ENCODE results near the gene WNT6.

WNT6 gene

DNA sequence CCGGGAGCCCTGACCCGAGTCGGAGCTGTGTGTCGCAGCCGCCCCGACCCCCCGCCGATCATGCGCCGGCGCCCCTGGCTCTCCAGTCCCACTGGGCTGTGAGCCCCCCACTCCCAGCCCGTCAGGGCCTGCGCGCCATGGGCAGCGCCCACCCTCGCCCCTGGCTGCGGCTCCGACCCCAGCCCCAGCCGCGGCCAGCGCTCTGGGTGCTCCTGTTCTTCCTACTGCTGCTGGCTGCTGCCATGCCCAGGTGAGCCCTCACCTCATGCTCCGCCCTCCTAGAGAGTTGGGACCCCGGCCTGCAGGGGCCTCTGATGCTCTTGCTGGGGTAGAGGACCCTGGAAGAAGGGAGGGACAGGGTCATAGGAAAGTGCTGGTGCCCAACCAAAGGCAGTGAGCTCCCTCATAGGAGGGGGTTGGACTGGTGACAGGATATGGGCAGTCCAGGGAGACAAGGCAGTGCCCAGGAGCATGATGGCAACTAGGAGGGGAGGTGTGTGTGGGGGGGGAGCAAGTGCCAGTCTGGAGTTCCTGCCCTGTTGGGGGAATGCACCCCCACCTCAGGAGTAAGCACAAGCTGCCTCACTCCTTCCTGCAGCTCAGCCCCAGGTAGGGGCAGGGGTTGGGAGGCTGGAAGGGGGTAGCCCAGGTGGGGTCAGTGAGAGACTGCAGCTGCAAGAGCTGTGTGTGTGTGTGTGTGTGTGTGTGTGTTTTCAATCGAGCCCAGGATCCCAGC, 21.4 kb downstream of the WNT6 start:
- DNase-seq (ENCODE audit: low read depth), result no peak
- TF ChIP-seq CTCF (conservative IDR thresholded peaks at IDR 0.05; ENCODE audit: low read depth, low read length), result no peak
- no peak overlapping the region for H3K4me3 ChIP-seq (ENCODE audit: low read depth, low read length)

DNA sequence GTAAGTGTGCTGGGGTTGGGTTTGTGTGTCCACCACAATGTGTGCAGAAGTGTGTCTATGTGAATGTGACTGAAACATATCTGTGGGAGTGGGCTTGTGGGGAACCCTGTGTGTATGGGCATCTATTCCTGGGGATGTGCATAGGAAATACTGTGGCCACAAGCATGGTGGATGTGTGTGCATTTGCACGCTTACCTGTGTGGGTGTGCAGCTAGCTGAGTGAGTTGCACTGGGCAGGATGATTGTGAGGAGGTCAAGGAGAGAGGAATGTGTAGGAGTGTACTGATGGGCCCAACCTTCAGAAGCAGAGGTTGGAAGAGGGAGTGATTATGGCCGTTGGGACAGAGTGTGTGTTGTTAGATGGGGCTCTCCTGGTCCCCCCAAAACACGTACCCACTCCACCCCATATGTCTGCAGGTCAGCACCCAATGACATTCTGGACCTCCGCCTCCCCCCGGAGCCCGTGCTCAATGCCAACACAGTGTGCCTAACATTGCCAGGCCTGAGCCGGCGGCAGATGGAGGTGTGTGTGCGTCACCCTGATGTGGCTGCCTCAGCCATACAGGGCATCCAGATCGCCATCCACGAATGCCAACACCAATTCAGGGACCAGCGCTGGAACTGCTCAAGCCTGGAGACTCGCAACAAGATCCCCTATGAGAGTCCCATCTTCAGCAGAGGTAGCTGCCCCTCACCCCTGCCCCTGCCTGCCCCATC, 22.3 kb downstream of the WNT6 start:
- no peak overlapping the region for H3K4me3 ChIP-seq (ENCODE audit: low read depth, low read length)
- no peak for DNase-seq (ENCODE audit: low read depth)
- TF ChIP-seq CTCF (conservative IDR thresholded peaks at IDR 0.05; ENCODE audit: low read depth, low read length), result no peak

DNA sequence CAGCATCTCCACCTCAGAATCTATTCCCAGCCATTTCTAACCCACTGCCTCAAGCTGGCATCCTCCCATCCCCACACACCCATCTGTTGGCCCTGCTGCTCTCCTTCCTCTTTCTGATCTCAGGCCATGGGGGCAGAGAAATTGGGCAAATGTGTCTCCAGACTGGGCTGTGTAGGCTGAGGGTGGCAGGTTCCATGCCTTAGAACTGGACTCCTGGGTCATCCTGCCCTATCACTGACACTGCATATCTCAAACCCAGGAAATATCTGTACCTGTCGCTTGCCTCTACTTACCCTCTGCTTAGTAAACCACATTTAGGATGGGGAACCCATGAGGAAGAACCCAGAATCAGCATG, 22.8 kb downstream of the WNT6 start:
- no peak for TF ChIP-seq CTCF (conservative IDR thresholded peaks at IDR 0.05; ENCODE audit: low read depth, low read length)
- DNase-seq (ENCODE audit: low read depth), result no peak
- no peak overlapping the region for H3K4me3 ChIP-seq (ENCODE audit: low read depth, low read length)

DNA sequence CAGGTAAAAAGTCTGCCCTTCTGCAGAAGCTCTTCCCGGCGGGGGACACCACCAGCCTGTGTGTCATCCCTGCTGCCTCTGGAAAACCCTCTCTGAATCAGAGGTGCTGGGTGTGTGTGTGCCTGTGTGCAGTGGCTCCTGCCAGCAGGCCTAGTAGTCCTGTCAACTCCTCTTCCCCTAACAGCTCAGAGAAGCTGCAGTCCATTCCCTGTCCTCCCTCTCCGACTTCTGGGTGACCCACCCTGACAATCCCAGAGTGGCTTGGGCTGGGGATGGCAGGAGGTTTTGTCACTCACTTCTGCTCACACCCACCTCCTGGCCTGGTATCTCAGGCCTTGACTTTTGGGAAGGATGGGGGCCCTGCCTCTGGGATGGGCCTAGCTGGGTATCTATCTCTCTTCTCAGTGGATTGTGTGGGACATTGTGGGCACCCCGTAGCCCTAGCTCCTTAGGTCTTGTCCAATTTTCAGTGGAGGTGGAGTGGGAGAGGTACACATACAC, 23.3 kb downstream of the WNT6 start:
- no peak for DNase-seq (ENCODE audit: low read depth)
- no peak for TF ChIP-seq CTCF (conservative IDR thresholded peaks at IDR 0.05; ENCODE audit: low read depth, low read length)
- no peak overlapping the region for H3K4me3 ChIP-seq (ENCODE audit: low read depth, low read length)

DNA sequence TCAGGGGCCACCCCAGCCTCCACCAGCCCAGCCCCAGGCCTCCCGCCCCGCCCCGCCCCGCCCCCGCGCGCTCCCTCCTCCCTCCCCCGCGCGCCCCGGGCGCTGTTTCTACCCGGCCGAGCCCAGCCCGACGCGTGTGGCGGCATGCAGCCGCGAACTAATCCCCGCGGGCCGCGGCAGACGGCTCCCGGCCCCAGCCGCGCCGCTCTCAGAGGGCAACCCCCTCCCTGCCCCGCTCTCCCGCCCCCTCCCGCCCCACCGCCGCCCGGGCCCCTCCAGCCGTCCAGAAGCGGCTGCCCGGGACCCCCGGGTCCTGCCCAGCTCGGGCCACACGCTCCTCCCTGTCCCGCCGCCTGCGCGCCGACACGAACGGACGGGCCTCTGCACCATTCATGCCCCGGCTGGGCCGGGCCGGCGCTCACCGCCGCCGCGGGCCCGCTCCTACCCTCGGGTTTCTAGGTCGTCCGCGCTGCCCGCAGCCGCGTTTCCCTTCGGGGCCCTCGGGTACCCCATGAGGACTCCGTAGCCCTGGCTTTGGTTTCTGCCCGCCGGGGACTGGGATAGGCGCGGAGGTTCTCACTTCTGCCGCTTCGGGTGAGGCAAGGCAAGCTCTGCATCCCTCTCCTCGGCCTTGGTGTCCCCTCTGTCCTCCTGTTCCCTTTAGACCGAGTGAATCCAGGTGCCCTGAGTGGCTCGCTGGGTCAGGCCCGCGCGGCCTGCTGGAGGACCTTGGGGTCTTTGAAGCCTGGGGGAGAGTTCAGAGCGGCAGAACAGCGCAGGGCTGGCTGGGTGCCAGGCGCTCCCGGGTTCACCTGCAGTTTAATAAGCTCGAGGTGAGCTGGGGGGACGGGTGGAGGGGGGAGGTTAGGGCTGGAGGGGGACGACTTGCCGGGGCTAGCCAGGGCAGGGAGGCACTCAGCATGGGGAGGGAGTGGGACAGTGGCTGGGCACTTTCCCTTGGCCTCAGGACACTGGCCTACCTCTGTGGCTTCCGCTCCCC, 24.2 kb downstream of the WNT6 start:
- H3K4me3 ChIP-seq (ENCODE audit: low read depth, low read length), result no peak overlapping the region
- DNase-seq (ENCODE audit: low read depth), result no peak
- no peak for TF ChIP-seq CTCF (conservative IDR thresholded peaks at IDR 0.05; ENCODE audit: low read depth, low read length)

DNA sequence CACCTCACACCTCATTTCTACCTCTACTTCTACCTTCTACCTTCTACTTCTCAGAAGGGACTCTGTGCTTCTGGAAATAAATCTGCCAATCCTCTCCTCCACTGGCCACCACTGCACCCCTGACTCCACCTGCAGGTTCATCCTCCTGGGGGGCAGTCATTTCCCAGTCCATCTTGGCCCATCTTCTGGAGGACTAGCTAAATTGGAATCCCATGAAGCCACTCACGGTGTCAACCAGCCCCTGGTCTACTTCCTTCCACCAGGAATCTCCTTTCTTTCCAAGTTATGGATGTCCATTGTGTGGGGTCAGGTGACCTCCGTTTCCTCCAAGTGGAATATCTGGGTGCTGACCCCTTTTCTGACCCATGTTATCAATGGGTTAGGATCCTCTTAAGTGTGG, 24.9 kb downstream of the WNT6 start:
- DNase-seq (ENCODE audit: low read depth), result no peak
- no peak for TF ChIP-seq CTCF (conservative IDR thresholded peaks at IDR 0.05; ENCODE audit: low read depth, low read length)
- no peak overlapping the region for H3K4me3 ChIP-seq (ENCODE audit: low read depth, low read length)

Data from choroid plexus epithelial cell (primary cell).